Mesenchymal stem cell (in vitro differentiated cells and primary cell): Measurements from ENCODE around the gene RAB13.
"Not testable (repeated sequence)": the region's sequence is repeated elsewhere in the genome, so short reads cannot be mapped to it uniquely, and the experiment has no call there.

Experiments
- DNase-seq: peaks from one replicate; pipeline ENCODE4 v3.0.0-alpha.2; 2013
- H2AFZ ChIP-seq: one replicate; pipeline ENCODE4 v1.6.1; 2013; ENCODE audit warnings: low read depth, mild to moderate bottlenecking, control low read depth, inconsistent platforms, low read length, moderate library complexity
- H2AK5ac ChIP-seq: 2 replicates; pipeline ENCODE4 v1.6.1; 2013; ENCODE audit warnings: low read length, moderate library complexity, mild to moderate bottlenecking, inconsistent platforms; ENCODE audit not compliant: severe bottlenecking
- H2BK120ac ChIP-seq: one replicate; pipeline ENCODE4 v1.6.1; 2013; ENCODE audit warnings: low read depth, mild to moderate bottlenecking, inconsistent platforms, low read length, moderate library complexity
- H2BK12ac ChIP-seq, 2 experiments: one replicate each; pipeline ENCODE4 v1.6.1; 2013; ENCODE audit warnings: inconsistent platforms in 2 of 2, low read length in 2 of 2, mild to moderate bottlenecking in 2 of 2, moderate library complexity in 2 of 2, control low read depth in 1 of 2
- H2BK15ac ChIP-seq: one replicate; pipeline ENCODE4 v1.6.1; 2013; ENCODE audit warnings: mild to moderate bottlenecking, low read depth, inconsistent platforms; ENCODE audit not compliant: poor library complexity, severe bottlenecking
- H2BK5ac ChIP-seq: 2 replicates; pipeline ENCODE4 v1.6.1; 2013; ENCODE audit warnings: low read depth, mild to moderate bottlenecking, low read length, control low read depth, inconsistent platforms; ENCODE audit not compliant: poor library complexity, severe bottlenecking
- H3K14ac ChIP-seq, 2 experiments: one replicate each; pipeline ENCODE4 v1.6.1; 2013; ENCODE audit warnings: inconsistent platforms in 2 of 2, low read length in 2 of 2, control low read depth in 1 of 2, mild to moderate bottlenecking in 1 of 2, moderate library complexity in 1 of 2
- H3K18ac ChIP-seq, 2 experiments: one replicate each; pipeline ENCODE4 v1.6.1; 2013; ENCODE audit warnings: inconsistent platforms in 2 of 2, low read length in 2 of 2, control low read depth in 1 of 2, low read depth in 1 of 2, mild to moderate bottlenecking in 1 of 2
- H3K23ac ChIP-seq, 2 experiments: one replicate each; pipeline ENCODE4 v1.6.1; 2013; ENCODE audit warnings: inconsistent platforms in 2 of 2, low read length in 2 of 2, mild to moderate bottlenecking in 2 of 2, moderate library complexity in 2 of 2, control low read depth in 1 of 2
- H3K27ac ChIP-seq: 2 replicates; pipeline ENCODE4 v1.5.1; 2013; ENCODE audit warnings: mild to moderate bottlenecking, moderate library complexity, low read length, control low read depth, inconsistent platforms; ENCODE audit not compliant: poor library complexity, severe bottlenecking
- H3K27me3 ChIP-seq, 2 experiments: 2 replicates each; pipeline versions ENCODE4 v1.6.1 to v1.7.0; 2013; ENCODE audit warnings: low read length in 2 of 2, mild to moderate bottlenecking in 2 of 2, moderate library complexity in 2 of 2, control low read depth in 1 of 2, inconsistent platforms in 1 of 2; ENCODE audit not compliant: control insufficient read depth in 1 of 2, insufficient read depth in 1 of 2
- H3K36me3 ChIP-seq, 2 experiments: 2 replicates each; pipeline versions ENCODE4 v1.6.1 to v1.7.0; 2013; ENCODE audit warnings: low read length in 2 of 2, control low read depth in 1 of 2, inconsistent platforms in 1 of 2, low read depth in 1 of 2, mild to moderate bottlenecking in 1 of 2; ENCODE audit not compliant: insufficient read depth in 2 of 2, control insufficient read depth in 1 of 2
- H3K4ac ChIP-seq, 2 experiments: one replicate each; pipeline ENCODE4 v1.6.1; 2013; ENCODE audit warnings: inconsistent platforms in 2 of 2, low read length in 2 of 2, mild to moderate bottlenecking in 2 of 2, moderate library complexity in 2 of 2, control low read depth in 1 of 2, low read depth in 1 of 2
- H3K4me1 ChIP-seq: 2 replicates; pipeline ENCODE4 v1.6.1; 2013; ENCODE audit warnings: low read depth, low read length, control low read depth; ENCODE audit not compliant: control insufficient read depth, insufficient read depth
- H3K4me2 ChIP-seq: 2 replicates; pipeline ENCODE4 v1.6.1; 2013; ENCODE audit warnings: low read length, mild to moderate bottlenecking, inconsistent platforms; ENCODE audit not compliant: poor library complexity, severe bottlenecking
- H3K4me3 ChIP-seq, 2 experiments: 2 replicates each; pipeline versions ENCODE4 v1.5.1 to v1.7.0; 2013; ENCODE audit warnings: low read length in 2 of 2, mild to moderate bottlenecking in 2 of 2, control low read depth in 1 of 2, low read depth in 1 of 2; ENCODE audit not compliant: insufficient read depth in 1 of 2
- H3K79me1 ChIP-seq: replicated peaks from 2 replicates; pipeline ENCODE4 v1.6.1; 2013; ENCODE audit warnings: mild to moderate bottlenecking, control low read depth, low read length, inconsistent platforms; ENCODE audit not compliant: poor library complexity, severe bottlenecking
- H3K9ac ChIP-seq: 2 replicates; pipeline ENCODE4 v1.7.0; 2013; ENCODE audit warnings: mild to moderate bottlenecking, low read length, moderate library complexity
- H3K9me3 ChIP-seq: 2 replicates; pipeline ENCODE4 v1.7.0; 2013; ENCODE audit warnings: mild to moderate bottlenecking, low read length; ENCODE audit not compliant: control insufficient read depth
- H4K8ac ChIP-seq: one replicate; pipeline ENCODE4 v1.6.1; 2013; ENCODE audit warnings: inconsistent platforms, mild to moderate bottlenecking, low read length, moderate library complexity
- H4K91ac ChIP-seq: one replicate; pipeline ENCODE4 v1.6.1; 2013; ENCODE audit warnings: mild to moderate bottlenecking, low read length, inconsistent platforms
- WGBS: methylation state at CpG from one replicate; pipeline ENCODE4 v1.1.7; 2013; ENCODE audit warnings: mixed read lengths; 5-methylcytosine and 5-hydroxymethylcytosine counted together

Gene RAB13

DNA sequence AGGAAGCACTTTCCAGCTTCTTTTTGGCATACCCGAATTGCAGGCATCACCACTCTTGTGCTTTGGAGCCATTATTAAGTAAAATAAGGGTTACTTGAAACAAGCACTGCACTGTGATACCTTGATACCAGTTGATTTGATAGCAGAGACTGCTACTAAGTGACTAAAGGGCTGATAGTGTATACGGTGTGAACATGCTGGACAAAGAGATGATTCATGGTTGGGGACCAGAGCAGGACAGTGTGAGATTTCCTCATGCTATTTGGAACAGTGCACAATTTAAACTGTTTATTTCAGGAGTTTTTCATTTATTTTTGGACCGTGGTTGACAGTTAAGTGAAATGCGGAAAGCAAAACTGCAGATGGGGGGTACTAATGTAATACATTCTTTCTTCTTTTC, 14.3 kb upstream of the RAB13 start:
- Histone ChIP-seq H3K23ac (no peak overlapping the region), H3K79me1 (no peaks in the 10 kb centered on the region), H3K4me2 (no peak overlapping the region), H3K14ac (no peak overlapping the region), H3K18ac (no peak overlapping the region), H2AK5ac (no peak overlapping the region), H3K4me1 (peaks cover 2% of the 10 kb centered on the region), H2BK12ac (no peak overlapping the region), H2BK120ac (no peak overlapping the region), H3K36me3 (peaks cover 0 to 4% of the 10 kb centered on the region in 2 experiments), H3K4me3 (no peak overlapping the region), H3K9me3 (no peaks in the 10 kb centered on the region), H2BK5ac (no peak overlapping the region), H3K4ac (no peak overlapping the region), H3K9ac (no peak overlapping the region), H3K27me3 (no peaks in the 10 kb centered on the region), H2AFZ (no peak overlapping the region), H2BK15ac (no peak overlapping the region), H4K8ac (no peak overlapping the region), H4K91ac (no peak overlapping the region), H3K27ac (no peak overlapping the region)
- WGBS, result 81% methylated on average over 2 of the region's 4 CpGs
- no peak for DNase-seq

GRCh38 chr1:153996882-153997281, 10.7 kb upstream of the RAB13 start:
- H4K8ac ChIP-seq, H3K27ac ChIP-seq, H3K18ac ChIP-seq: not testable (repeated sequence)

DNA sequence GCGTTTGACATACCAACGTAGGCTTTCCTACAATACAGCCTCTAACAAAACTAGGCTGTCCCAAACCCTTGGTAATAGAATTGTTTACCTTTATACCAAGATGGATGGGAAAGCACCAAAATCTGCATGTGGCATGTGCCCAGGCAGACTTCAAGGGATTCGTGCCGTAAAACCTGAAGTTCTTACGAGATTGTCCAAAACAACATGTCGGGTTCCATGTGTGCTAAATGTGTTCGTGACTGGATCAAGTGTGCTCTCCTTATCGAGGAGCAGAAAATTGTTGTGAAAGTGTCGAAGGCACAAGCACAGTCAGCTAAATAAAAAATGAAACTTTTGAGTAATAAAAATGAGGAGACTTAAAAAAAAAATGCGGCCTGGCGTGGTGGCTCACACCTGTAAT, 9.5 kb upstream of the RAB13 start:
- H2BK15ac ChIP-seq, result no peak overlapping the region
- H3K36me3 ChIP-seq, result peaks cover 20 to 44% of the 10 kb centered on the region in 2 experiments
- H2BK12ac ChIP-seq, result no peak overlapping the region
- H3K9me3 ChIP-seq, result no peaks in the 10 kb centered on the region
- H3K18ac ChIP-seq, result no peak overlapping the region
- H2BK120ac ChIP-seq, result no peak overlapping the region
- H3K27me3 ChIP-seq, result no peaks in the 10 kb centered on the region
- DNase-seq, result no peak
- no peak overlapping the region for H3K9ac ChIP-seq
- H3K4me1 ChIP-seq, result no peaks in the 10 kb centered on the region
- no peak overlapping the region for H4K91ac ChIP-seq
- H3K23ac ChIP-seq, result no peak overlapping the region
- H3K4me2 ChIP-seq, result no peak overlapping the region
- no peak overlapping the region for H3K4me3 ChIP-seq
- H2AFZ ChIP-seq, result no peak overlapping the region
- H3K27ac ChIP-seq, result no peak overlapping the region
- no peak overlapping the region for H4K8ac ChIP-seq
- no peak overlapping the region for H2AK5ac ChIP-seq
- no peak overlapping the region for H2BK5ac ChIP-seq
- over 99% methylated on average over 11 of the region's 11 CpGs for WGBS
- no peak overlapping the region for H3K14ac ChIP-seq
- H3K4ac ChIP-seq, result no peak overlapping the region
- H3K79me1 ChIP-seq, result no peaks in the 10 kb centered on the region

More at GRCh38 chr1:153996882-153997281, 10.7 kb upstream of the RAB13 start:
- not testable (repeated sequence) for H3K4me3 ChIP-seq, H3K4me2 ChIP-seq, H2AFZ ChIP-seq, H4K91ac ChIP-seq, H2BK12ac ChIP-seq, H3K79me1 ChIP-seq, H3K9ac ChIP-seq, H3K27me3 ChIP-seq, H2BK15ac ChIP-seq, H3K9me3 ChIP-seq, H3K23ac ChIP-seq, H3K4me1 ChIP-seq, H3K14ac ChIP-seq, DNase-seq, H2AK5ac ChIP-seq, H3K4ac ChIP-seq, H2BK5ac ChIP-seq, H2BK120ac ChIP-seq
- peaks cover 20 to 35% of the 10 kb centered on the region in 2 experiments for H3K36me3 ChIP-seq
- 89% methylated on average over 7 of the region's 10 CpGs for WGBS

DNA sequence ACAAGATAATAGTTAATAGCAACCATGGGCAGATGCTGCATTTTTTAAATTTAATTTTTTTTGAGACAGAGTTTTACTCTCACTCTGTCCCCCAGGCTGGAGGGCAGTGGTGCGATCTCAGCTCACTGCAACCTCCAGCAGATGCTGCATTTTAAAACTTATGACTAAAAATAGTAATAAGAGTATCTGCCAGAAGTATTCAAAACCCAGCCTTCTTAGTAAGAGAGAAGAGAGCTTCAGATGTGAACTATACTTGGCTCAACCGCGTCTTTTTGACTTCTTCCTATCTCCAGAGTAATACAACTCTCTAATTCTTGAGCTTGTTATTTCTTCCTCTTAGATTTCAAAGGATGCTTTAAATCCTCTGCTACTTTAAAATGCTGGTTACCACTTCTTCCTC, 9.1 kb upstream of the RAB13 start:
- no peak overlapping the region for H3K4me2 ChIP-seq
- no peak overlapping the region for H3K4ac ChIP-seq
- H3K36me3 ChIP-seq, result peaks cover 20 to 44% of the 10 kb centered on the region in 2 experiments
- no peak overlapping the region for H3K9ac ChIP-seq
- H2BK15ac ChIP-seq, result no peak overlapping the region
- no peak overlapping the region for H2AFZ ChIP-seq
- no peak overlapping the region for H3K14ac ChIP-seq
- H3K79me1 ChIP-seq, result no peaks in the 10 kb centered on the region
- no peak overlapping the region for H2AK5ac ChIP-seq
- no peak overlapping the region for H2BK120ac ChIP-seq
- no peaks in the 10 kb centered on the region for H3K4me1 ChIP-seq
- no peak overlapping the region for H3K4me3 ChIP-seq
- H2BK5ac ChIP-seq, result no peak overlapping the region
- no peak overlapping the region for H3K23ac ChIP-seq
- H3K9me3 ChIP-seq, result no peaks in the 10 kb centered on the region
- no peak for DNase-seq
- H3K27ac ChIP-seq, result no peak overlapping the region
- 100% methylated on average over 2 of the region's 3 CpGs for WGBS
- no peak overlapping the region for H3K18ac ChIP-seq
- H4K8ac ChIP-seq, result no peak overlapping the region
- H4K91ac ChIP-seq, result no peak overlapping the region
- no peak overlapping the region for H2BK12ac ChIP-seq
- H3K27me3 ChIP-seq, result no peaks in the 10 kb centered on the region
